GM19043 (cell line): ENCODE results near the gene TRPV4.

Experiments
- ATAC-seq: cut with Tn5 transposase; IDR thresholded peaks from one replicate; pipeline ENCODE4 v1.9.1; 2021; ENCODE audit warnings: low read depth; ENCODE audit not compliant: unreplicated experiment

The TRPV4 gene

DNA sequence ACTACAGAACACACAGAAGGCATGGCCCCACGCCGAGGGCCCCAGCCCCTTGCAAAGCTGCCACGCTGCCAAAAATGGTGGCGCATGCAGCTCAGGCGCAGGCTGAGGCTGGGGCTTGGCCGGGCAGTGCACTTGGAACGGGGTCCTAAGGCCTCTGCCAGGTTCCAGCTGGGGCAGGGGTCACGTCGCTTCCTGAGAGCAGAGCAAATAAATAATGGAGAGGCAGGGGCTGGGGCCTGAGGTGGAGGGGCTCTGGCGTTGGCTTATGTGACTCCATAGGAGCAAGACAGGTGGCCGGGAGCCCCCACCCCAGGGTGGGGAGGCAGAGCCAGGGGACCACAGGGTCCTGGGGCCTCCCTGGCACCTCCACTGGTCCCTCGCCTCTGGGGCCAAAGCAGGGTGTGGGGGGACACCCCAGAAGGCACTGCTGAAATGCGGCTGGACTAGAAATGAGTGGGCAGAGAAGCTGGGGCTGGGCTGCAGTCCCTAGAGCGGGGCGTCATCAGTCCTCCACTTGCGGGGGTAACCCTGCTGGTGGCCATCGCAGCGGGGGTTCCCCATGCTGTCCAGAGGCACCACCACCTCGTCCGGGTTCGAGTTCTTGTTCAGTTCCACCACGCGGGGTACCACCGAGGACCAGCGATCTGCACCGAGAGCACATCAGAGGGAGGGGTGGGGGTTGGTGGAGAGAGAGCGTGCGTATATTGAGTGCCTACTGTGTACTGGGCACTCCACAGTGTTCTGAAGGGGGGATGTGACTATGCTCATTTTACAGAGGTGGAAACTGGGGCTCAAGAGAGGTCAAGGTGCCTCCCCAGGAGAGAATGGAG lies 49.8 kb downstream of the TRPV4 start:
- ATAC-seq = no peak

DNA sequence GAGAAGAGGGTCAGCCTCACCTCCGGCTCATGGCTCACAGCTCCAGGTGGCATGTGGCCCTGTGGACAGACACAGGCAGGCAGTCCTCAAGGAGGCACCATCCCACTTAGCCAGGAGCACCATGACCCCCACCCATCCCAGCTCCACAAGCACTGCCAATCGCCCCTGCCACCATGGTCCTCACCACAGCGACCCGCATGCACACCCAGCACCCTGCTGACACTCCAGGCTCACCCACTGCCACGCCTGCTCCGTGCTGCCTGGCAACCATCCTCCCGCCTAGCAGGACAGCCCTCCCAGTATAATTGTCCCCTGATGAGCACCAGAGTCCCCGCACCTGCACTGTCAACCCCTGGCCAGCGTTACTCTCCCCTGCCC lies 50.9 kb downstream of the TRPV4 start:
- ATAC-seq = no peak

DNA sequence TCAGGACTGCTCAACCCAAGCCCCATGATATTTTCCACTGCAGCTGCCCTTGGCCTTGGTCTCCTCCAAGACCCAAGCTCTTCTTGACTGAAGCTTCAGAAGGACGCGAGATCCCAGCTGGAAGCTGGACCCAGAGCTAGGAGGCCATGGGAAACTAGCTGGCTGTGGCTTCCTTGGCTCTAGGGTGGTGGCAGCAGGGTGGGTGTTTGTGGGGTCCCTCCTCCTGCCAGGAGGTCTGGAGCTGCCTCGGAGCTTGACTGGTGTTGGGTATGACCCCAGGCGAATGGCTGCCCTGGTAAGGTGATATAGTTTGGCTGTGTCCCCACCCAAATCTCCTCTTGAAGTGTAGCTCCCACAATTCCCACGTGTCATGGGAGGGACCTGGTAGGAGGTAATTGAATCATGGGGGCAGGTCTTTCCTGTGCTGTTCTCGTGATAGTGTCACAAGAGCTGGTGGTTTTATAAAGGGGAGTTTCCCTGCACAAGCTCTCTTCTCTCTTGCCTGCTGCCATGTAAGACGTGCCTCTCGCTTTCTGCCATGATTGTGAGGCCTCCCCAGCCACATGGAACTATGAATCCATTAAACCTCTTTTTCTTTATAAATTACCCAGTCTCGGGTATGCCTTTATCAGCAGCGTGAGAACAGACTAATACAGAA lies 51.4 kb downstream of the TRPV4 start:
- no peak for ATAC-seq

DNA sequence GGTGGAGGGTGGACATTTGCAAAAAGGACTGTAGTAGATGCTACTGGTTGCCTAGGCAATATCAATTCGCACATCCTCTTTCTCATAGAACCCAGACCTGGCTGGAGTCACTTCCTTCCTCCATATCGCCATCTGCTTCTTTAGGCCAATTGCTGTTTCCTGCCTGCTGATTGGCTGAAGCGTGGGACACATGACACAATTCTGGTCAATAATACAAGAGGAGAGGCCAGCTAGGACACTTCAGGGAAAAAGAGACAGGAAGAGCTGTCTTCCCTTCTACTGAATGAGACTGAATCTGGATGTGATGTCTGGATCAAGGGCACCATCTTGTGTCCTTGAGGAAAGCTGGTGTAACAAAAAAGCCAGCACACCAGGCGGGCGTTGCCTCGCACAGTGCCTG lies 53.8 kb downstream of the TRPV4 start:
- no peak for ATAC-seq

DNA sequence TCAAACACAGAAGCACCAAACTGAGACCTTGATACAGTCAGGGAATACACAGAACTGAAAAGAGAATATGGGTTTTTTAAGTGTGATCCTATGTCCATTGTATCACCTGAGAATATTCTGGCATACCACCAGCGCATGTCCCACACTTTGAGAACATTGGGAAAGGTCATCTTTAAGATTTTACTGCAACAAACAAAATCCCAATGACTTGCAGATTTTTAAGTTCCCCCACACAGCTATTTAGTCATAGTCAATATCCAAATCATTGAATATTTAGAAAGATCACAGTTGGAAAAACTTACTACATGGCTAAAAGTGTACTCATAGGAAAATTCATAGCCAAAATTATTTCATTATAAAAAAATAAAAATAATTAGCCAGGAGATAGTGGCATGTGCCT lies 54.5 kb downstream of the TRPV4 start:
- ATAC-seq = no peak

DNA sequence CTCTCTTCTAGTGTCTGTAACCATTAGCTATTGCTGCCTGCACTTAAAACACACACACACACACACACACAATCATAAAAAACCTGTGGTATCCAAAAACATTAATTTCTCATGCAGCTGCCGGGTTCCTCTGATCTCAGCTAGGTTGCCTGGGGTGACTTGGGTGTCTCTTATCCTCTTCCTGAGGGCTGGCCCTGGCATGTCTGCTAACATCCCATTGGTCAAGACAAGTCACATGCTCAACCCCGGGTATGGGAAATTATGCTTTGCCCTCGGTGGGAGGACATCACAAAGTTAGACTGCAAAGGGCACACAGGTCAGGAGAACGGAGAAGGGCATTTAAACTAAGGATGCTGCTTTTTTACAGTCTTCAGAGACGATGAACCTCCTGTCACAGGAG lies 55.7 kb downstream of the TRPV4 start:
- no peak for ATAC-seq

DNA sequence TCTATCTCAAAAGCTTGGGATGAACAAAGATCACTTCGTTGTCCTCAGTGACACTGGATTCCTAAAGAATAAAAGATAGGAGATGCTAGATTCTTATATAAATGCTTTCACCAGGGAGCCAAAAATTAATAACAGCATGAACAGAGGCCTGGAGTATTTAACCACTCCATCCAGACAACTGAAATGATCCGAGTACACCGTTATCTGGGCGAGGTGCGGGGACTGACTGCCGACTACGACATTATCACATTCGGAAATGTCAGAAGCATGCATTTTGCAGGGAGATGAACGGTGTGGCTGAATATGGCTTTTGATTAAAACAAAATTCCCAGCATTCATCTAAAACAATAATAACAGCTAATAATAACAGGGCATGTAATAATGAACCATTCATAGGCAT lies 56.6 kb downstream of the TRPV4 start:
- ATAC-seq = no peak

DNA sequence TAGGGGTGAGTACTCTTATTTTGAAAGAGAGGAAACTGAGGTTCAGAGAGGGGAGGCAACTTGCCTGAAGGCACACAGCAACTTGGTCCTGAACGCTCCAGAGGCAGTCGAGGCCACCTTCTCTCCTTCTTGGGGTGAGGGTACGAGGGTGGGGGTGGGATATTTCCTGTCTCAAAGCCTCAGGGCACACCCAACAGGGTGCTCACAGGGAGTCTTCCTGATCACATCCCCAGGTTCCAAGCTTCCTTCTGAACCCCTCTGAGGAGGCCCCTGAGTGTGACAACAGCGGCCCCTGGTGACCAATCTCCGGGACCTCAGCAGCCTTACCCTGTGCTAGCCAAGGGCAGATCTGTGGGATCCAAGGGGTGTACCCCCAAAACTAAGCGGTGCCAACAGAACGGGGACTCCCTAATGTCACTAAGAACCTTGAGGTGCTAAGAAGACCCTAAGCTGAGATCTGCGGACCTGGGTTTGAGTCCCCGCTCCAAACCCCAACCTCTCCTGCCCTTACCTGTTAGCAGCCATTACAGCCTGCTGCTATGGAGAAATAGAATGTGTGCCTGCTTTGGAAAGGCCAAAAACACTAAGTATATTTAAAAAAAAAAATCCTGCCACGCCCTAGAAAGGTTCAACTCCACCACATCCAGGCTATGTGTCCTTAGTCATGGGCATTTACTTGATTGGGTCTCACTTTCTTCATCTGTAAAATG lies 57.9 kb downstream of the TRPV4 start:
- no peak for ATAC-seq

DNA sequence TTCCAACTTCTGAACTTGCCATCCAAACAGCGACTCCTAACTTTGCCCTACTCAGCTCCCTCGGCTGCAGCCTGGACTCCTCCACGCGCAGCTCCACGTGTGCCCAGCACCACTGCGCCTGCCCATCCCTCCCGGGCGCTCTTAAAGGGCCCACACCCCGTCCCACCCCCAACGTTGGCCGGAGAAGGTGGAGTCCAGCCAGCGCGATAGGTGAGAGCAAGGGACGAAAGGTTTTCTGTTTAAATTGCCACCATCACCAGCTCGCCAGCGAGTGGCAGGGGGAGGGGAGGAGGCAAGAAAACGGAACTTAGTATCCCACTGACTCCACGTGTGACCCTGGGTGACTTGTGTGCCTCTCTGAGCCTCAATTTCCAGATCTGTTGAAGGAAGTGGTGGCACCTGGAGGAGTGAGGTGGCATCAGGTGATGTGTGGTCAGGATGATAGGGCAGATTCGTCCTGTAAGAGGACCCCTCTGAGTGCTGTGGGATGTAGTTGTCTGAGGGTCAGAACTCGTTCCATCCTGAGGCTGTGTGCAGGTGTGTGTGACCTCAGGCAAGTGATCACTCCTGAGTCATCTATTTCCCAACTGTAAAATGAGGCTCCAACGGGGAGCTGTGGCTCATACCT lies 59.7 kb downstream of the TRPV4 start:
- no peak for ATAC-seq

DNA sequence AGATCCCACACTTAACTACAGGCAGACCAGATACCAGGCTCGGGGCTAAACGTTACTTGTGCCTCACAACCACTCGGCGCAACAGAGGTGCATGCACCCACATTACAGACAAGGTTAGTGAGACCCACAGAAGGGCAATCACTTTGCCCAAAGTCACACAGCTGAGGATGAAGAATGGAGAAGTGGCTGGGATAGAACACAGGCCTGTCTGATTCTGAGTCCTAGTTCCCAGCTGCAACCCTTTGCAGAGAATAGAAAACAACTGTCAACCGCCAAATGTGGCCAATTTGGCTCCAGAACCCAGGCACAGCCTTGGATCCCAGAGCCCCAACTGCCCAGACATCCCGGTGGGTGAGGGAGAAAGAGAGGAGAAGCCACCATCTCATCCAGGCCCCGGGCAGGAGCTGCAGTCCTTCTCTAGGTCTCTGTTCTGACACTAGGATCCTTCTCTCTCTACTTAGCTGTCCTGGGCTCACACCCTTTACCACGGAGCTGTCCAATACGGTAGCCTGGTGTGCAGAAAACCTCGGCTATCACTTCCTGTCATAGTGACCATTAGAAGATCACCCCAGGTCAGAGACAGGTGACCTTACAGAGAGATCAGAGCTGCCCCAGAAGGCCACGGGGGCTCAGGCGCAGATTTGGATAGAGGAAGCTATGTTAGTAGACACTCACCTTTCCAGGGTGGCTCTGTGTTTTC lies 60.4 kb downstream of the TRPV4 start:
- ATAC-seq = no peak

DNA sequence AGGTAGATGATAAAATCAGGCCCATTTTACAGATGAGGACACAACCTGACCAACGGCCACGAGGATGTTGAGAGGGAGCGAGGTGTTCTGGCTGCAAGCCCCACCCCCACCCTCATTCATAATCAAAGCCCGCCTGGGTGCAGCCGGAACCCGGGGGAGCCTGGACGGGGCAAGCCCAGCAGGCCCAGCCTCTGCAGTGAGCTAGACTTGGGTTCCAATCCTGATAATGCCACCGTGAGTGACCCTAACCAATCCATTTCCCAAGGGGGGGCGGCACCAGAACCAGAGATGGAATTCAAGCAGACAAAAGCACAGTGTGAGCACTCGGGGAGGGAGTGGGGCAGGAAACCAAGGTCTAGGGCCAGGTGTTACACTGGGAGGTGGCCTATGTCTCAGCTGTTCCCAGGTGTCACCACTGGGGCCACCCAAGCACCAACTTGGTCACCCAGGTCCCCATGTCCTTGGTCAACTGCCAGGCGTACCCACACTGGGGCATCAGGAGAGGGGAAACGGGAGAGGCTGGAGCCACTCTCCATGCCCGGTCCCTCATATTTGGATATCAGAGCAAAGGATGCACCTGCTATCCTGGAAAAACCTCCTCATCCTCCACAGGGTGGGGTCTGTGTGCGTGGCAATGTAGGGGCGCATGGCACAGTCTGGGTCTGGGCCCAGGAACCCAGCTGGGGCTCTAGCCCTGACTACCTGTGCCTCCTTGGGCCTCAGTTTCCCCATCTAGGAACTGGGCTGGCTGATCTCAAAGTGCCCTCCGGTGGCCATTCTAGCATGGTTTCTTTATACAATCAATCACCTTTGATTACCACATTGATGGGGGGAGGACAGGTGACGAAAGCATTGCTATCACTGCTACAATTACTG lies 61.2 kb downstream of the TRPV4 start:
- no peak for ATAC-seq

DNA sequence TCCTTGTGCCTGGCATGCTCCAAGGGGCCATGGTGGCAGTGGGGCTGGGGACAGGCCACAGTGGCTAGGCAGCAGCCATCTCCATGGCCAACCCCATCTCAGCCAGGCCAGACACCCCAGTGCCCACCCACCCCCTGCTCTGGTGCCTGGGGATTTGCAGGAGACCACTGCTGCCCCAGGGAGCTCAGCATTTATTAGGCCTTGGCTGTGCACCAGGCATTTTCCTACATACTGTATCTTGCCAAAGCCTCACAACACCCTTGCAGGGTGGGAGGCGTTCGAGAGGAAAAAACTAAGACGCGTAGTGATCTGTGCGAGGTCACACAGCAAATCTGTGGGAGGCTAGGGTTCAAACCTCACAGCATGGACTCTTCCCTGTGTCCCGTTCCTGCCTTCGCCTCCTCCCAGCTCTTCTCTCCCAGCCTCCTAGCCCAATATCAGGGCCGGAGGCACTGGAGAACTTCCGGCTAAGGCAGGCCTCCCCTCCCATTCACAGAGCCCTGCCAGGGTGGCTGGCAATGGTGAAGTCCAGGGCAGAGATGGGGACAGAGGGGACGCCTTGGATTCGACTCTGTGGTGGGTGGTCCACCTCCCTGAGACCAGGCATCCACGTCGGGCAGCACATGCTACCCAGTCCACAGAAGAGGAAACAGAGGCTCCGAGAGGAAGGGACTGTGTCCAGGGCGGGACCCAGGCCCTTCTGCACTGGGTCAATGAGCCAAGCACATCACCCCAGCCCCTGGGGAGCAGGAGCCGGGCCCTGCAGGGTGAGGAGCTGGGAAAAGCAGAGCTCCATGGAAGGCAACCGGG lies 62.1 kb downstream of the TRPV4 start:
- no peak for ATAC-seq

DNA sequence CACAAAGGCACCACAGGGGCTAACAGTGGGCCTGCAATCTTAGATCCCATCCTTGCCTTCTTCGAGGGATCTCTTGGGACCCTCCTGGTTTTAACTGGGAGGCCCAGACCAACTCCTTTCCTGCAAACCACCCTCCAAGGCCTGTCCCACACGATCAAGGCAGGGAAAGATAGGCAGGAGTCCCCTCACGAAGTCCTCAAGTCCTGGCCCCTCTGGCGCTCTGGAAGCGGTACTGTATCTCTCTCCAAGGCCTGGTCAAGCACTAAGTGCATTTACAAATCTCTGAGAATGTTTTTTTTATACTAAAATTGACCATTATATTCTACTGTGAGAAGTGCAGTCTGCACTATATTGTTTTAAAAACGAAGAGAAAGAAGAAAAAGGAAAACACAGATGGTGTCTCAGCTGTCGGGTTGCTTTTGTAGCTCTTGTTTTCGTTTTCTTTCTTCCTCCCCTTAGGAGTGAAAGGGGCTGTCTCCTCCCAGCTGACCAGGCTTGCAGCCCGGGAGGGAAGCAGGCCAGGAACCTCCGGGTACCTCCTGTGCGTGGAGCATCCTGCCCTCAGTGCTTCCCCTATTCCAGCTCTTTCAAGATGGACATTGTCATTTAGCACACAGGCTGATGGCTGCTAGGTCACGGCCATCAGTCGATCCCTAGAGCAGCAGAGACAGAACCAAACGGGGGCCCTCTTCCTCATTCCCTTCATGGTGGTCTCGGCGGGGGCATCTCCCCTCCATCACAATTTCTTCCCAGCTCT lies 62.9 kb downstream of the TRPV4 start:
- ATAC-seq = no peak

DNA sequence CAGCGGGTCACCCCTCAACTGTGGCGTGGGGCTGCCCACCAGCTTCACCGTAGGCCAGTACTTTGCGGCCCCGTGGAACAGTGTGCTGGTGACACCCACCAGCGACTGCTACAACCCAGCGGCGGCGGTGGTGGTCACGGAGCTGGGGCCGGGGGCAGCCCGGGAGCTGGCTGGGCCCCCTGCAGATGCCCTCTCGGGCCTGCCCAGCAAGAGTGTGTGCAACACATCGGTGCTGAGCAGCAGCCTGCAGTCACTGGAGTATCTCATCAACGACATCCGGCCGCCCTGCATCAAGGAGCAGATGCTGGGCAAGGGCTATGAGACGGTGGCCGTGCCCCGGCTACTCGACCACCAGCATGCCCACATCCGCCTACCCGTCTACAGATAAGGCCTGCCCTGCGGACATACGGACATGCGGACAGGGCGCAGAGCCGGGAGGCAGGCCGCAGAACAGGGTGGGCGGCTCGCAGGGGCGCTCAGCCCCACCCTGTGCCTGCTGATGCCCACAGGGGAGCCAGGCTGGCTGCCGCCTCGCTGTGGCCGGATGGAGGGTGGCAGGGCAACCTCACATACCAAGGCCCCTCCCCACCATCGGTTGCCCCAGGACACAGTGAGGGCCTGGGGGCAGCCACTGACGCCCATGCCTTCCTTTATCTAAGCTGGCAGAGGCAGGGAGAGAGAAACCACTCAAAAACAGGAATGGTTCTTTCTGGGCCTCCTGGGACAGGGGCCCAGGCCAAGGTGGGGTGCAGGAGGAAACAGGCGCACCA lies 64.1 kb downstream of the TRPV4 start:
- no peak for ATAC-seq

DNA sequence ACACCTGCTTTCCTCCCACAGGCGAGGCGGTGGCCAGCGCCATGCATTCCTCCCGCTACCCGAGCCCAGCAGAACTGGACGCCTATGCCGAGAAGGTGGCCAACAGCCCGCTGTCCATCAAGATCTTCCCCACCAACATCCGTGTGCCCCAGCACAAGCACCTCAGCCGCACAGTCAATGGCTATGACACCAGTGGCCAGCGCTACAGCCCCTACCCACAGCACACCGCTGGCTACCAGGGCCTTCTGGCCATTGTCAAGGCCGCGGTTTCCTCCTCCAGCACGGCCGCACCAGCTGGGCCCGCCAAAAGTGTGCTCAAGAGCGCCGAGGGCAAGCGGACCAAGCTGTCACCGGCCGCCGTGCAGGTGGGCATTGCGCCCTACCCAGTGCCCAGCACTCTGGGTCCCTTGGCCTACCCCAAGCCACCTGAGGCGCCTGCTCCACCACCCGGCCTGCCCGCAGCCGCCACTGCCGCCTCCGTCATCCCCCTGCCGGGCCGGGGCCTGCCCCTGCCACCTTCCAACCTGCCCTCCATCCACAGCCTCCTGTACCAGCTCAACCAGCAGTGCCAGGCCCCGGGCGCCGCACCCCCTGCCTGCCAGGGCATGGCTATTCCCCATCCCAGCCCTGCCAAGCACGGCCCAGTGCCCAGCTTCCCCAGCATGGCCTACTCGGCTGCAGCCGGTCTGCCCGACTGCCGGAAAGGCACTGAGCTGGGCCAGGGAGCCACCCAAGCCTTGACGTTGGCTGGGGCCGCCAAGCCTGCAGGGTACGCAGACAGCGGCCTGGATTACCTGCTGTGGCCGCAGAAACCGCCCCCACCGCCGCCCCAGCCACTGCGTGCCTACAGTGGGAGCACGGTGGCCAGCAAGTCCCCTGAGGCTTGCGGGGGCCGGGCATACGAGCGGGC lies 65.0 kb downstream of the TRPV4 start:
- no peak for ATAC-seq

DNA sequence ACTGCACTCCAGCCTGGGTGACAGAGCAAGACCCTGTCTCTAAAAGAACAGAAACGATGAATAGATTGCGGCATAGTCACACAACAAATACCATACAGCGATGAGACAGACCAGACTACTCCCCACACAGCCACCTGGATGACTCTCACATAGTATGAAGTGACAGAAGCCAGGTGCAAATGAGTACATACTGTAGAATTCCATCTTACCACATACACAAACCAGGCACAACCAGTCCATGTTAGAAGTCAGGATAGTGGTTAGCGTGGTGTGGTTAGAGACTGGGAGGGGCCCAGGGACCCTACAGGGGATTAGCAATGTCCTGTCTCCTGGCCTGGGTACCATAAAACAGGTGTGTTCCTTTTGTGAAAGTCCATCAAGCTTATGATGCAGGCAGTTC lies 65.7 kb downstream of the TRPV4 start:
- ATAC-seq = no peak
